Endodermal cell (in vitro differentiated cells): ENCODE data around the gene NKX1-2. TPM values are rescaled to one million over a fixed set of nuclear protein-coding genes. Genes with fewer than 3 reads are reported as not detected.

Source experiments
- DNase-seq: peaks from one replicate; pipeline ENCODE4 v3.0.0-alpha.2; 2017
- H3K27ac ChIP-seq: 2 replicates; pipeline ENCODE4 v1.5.1; 2013; ENCODE audit warnings: mild to moderate bottlenecking, low read depth, low read length, moderate library complexity
- H3K27me3 ChIP-seq: 2 replicates; pipeline ENCODE4 v1.6.1; 2013; ENCODE audit warnings: mild to moderate bottlenecking, low read length, moderate library complexity; ENCODE audit not compliant: insufficient read depth, control insufficient read depth, poor library complexity, severe bottlenecking
- H3K36me3 ChIP-seq: 2 replicates; pipeline ENCODE4 v1.7.0; 2013; ENCODE audit warnings: mild to moderate bottlenecking, low read length, moderate library complexity; ENCODE audit not compliant: control insufficient read depth, insufficient read depth
- H3K4me1 ChIP-seq: one replicate; pipeline ENCODE4 v1.7.0; 2013; ENCODE audit warnings: low read length; ENCODE audit not compliant: control insufficient read depth, insufficient read depth
- H3K4me3 ChIP-seq: 2 replicates; pipeline ENCODE4 v1.5.1; 2013; ENCODE audit warnings: mild to moderate bottlenecking, low read length, moderate library complexity
- H3K9ac ChIP-seq: 2 replicates; pipeline ENCODE4 v1.6.1; 2013; ENCODE audit warnings: mild to moderate bottlenecking, low read length, moderate library complexity; ENCODE audit not compliant: poor library complexity, severe bottlenecking; ENCODE audit errors: extremely low read depth
- H3K9me3 ChIP-seq: 2 replicates; pipeline ENCODE4 v1.6.1; 2013; ENCODE audit warnings: mild to moderate bottlenecking, low read length, moderate library complexity; ENCODE audit not compliant: control insufficient read depth
- H3K27ac Mint-ChIP-seq: 2 replicates; pipeline ENCODE4 v1.8.0; 2020; ENCODE audit warnings: mixed read lengths
- H3K27me3 Mint-ChIP-seq: 2 replicates; pipeline ENCODE4 v1.8.0; 2021; ENCODE audit warnings: mild to moderate bottlenecking, mixed read lengths; ENCODE audit not compliant: insufficient read depth
- H3K36me3 Mint-ChIP-seq: 2 replicates; pipeline ENCODE4 v1.8.0; 2020; ENCODE audit warnings: low read depth, mixed read lengths
- H3K4me1 Mint-ChIP-seq: 2 replicates; pipeline ENCODE4 v1.8.0; 2020; ENCODE audit warnings: mixed read lengths
- H3K4me3 Mint-ChIP-seq: 2 replicates; pipeline ENCODE4 v1.8.0; 2020; ENCODE audit warnings: mild to moderate bottlenecking, moderate library complexity, mixed read lengths
- H3K9me3 Mint-ChIP-seq: 2 replicates; pipeline ENCODE4 v1.8.0; 2020; ENCODE audit warnings: mild to moderate bottlenecking, mixed read lengths
- CTCF ChIP-seq: fragments of 200-600 bp; sonication (generic); conservative IDR thresholded peaks from 2 replicates; pipeline ENCODE4 v1.5.0; 2021; ENCODE audit warnings: antibody characterized with exemption, mild to moderate bottlenecking
- WGBS, 2 experiments: methylation state at CpG; one replicate each; pipeline versions ENCODE4 v1.1.5 to v1.1.7; 2013; ENCODE audit warnings: missing lambda C conversion rate in 2 of 2, mixed read lengths in 1 of 2; ENCODE audit not compliant: insufficient coverage in 1 of 2, insufficient read length in 1 of 2; 5-methylcytosine and 5-hydroxymethylcytosine counted together
- total RNA-seq, 2 donors: library from RNA; stranded (reverse); fragmentation: NEBNext Ultra II Directional in 1 of 2; extraction: Animal tissue kit (Norgen Biotek cat#: 25700) in 1 of 2; gene quantifications; 2 replicates in 1 of 2; 3 replicates in 1 of 2; pipeline ENCODE4 v1.2.1, GENCODE V29; 2021

The NKX1-2 gene
- total RNA-seq, 2 donors from 2014 or later = 2.3 to 3.3 TPM

- H3K36me3 ChIP-seq = no peaks in the 10 kb centered on the region
- peaks cover 49% of the 10 kb centered on the region for H3K27me3 ChIP-seq
- peaks cover 14% of the 10 kb centered on the region for H3K4me1 ChIP-seq
- WGBS, 2 experiments = 18 to 20% methylated on average over 2 to 6 of the region's 6 CpGs
- no peaks in the 10 kb centered on the region for H3K9me3 ChIP-seq
- H3K9ac ChIP-seq = no peak overlapping the region
- peak; percentile 76 for DNase-seq
- no peak overlapping the region for H3K27ac ChIP-seq
- Mint-ChIP-seq H3K27me3 (peaks cover 88% of the 10 kb centered on the region), H3K27ac (peak overlapping the region; percentile 77), H3K4me1 (peaks cover 59% of the 10 kb centered on the region), H3K4me3 (peak overlapping the region; percentile 61), H3K9me3 (no peaks in the 10 kb centered on the region), H3K36me3 (no peaks in the 10 kb centered on the region)
- peak overlapping the region; percentile 21 for H3K4me3 ChIP-seq
- no peak for TF ChIP-seq CTCF
Observed at GRCh38 chr10:124451276-124451675, 1.4 kb upstream of the NKX1-2 start.

GRCh38 chr10:124450783-124451057 lies 885 bp upstream of the NKX1-2 start:
- Mint-ChIP-seq H3K36me3 (no peaks in the 10 kb centered on the region), H3K27ac (peak overlapping the region; percentile 77), H3K27me3 (peaks cover 88% of the 10 kb centered on the region), H3K4me3 (peak overlapping the region; percentile 61), H3K4me1 (peaks cover 55% of the 10 kb centered on the region), H3K9me3 (no peaks in the 10 kb centered on the region)
- WGBS, 2 experiments = 27 to 28% methylated on average over 5 of the region's 5 CpGs
- H3K36me3 ChIP-seq = no peaks in the 10 kb centered on the region
- TF ChIP-seq CTCF = no peak
- H3K4me1 ChIP-seq = peaks cover 14% of the 10 kb centered on the region
- H3K4me3 ChIP-seq = peak overlapping the region; percentile 21
- H3K9me3 ChIP-seq = no peaks in the 10 kb centered on the region
- no peak overlapping the region for H3K9ac ChIP-seq
- no peak overlapping the region for H3K27ac ChIP-seq
- DNase-seq = peak; percentile 68
- H3K27me3 ChIP-seq = peaks cover 54% of the 10 kb centered on the region

GRCh38 chr10:124449170-124450011 lies 444 bp downstream of the NKX1-2 start:
- TF ChIP-seq CTCF = no peak
- H3K4me1 ChIP-seq = peaks cover 13% of the 10 kb centered on the region
- H3K36me3 Mint-ChIP-seq = no peaks in the 10 kb centered on the region
- H3K36me3 ChIP-seq = no peaks in the 10 kb centered on the region
- 1 to 3% methylated on average over 24 to 59 of the region's 59 CpGs for WGBS, 2 experiments
- H3K4me1 Mint-ChIP-seq = peaks cover 43% of the 10 kb centered on the region
- no peak overlapping the region for H3K9ac ChIP-seq
- DNase-seq = peak; percentile 78
- H3K9me3 ChIP-seq = no peaks in the 10 kb centered on the region
- no peak overlapping the region for H3K27ac ChIP-seq
- no peaks in the 10 kb centered on the region for H3K9me3 Mint-ChIP-seq
- no peak overlapping the region for H3K27ac Mint-ChIP-seq
- peaks cover 87% of the 10 kb centered on the region for H3K27me3 Mint-ChIP-seq
- H3K27me3 ChIP-seq = peaks cover 61% of the 10 kb centered on the region
- peak overlapping the region; percentile 61 for H3K4me3 Mint-ChIP-seq
- peak overlapping the region; percentile 75 for H3K4me3 ChIP-seq
